Neural progenitor cell (in vitro differentiated cells): ENCODE results near the gene CHEK2. TPM values are rescaled to one million over a fixed set of nuclear protein-coding genes. Genes with fewer than 3 reads are reported as not detected.
"Not testable (repeated sequence)": the region's sequence is repeated elsewhere in the genome, so short reads cannot be mapped to it uniquely, and the experiment has no call there.

Experiments
- DNase-seq: peaks from one replicate; pipeline ENCODE4 v3.0.0-alpha.2; 2016; ENCODE audit warnings: low spot score
- H2AFZ ChIP-seq: fragments of 200-600 bp; sonication (generic); replicated peaks from 2 replicates; pipeline ENCODE4 v1.6.1; 2016; ENCODE audit warnings: antibody characterized with exemption
- H3F3A ChIP-seq: fragments of 200-600 bp; sonication (generic); 2 replicates; pipeline ENCODE4 v1.6.1; 2016; ENCODE audit warnings: antibody characterized with exemption, low read depth
- H3K27ac ChIP-seq: fragments of 200-600 bp; sonication (generic); 2 replicates; pipeline ENCODE4 v1.5.1; 2016; ENCODE audit warnings: mild to moderate bottlenecking
- H3K27me3 ChIP-seq: fragments of 200-600 bp; sonication (generic); 2 replicates; pipeline ENCODE4 v1.6.1; 2016; ENCODE audit warnings: mild to moderate bottlenecking, moderate library complexity
- H3K36me3 ChIP-seq: fragments of 200-600 bp; sonication (generic); 2 replicates; pipeline ENCODE4 v1.5.1; 2016
- H3K4me1 ChIP-seq: fragments of 200-600 bp; sonication (generic); 2 replicates; pipeline ENCODE4 v1.6.1; 2016; ENCODE audit warnings: mixed run types
- H3K4me2 ChIP-seq: fragments of 200-600 bp; sonication (generic); 2 replicates; pipeline ENCODE4 v1.6.1; 2016
- H3K4me3 ChIP-seq: fragments of 200-600 bp; sonication (generic); 2 replicates; pipeline ENCODE4 v1.5.1; 2016
- H3K79me2 ChIP-seq: fragments of 200-600 bp; sonication (generic); 2 replicates; pipeline ENCODE4 v1.6.1; 2016; ENCODE audit warnings: low read depth
- H3K9ac ChIP-seq: fragments of 200-600 bp; sonication (generic); 2 replicates; pipeline ENCODE4 v1.6.1; 2016
- H3K9me3 ChIP-seq: fragments of 200-600 bp; sonication (generic); 2 replicates; pipeline ENCODE4 v1.5.1; 2016; ENCODE audit warnings: low read depth
- H4K20me1 ChIP-seq: fragments of 200-600 bp; sonication (generic); 2 replicates; pipeline ENCODE4 v1.6.1; 2016; ENCODE audit warnings: low read depth
- H3K27ac Mint-ChIP-seq: 3 replicates; pipeline ENCODE4 v1.8.0; 2021; ENCODE audit warnings: mixed read lengths
- H3K27me3 Mint-ChIP-seq: 2 replicates; pipeline ENCODE4 v1.8.0; 2022; ENCODE audit warnings: low read depth, mild to moderate bottlenecking, inconsistent platforms, moderate library complexity, mixed read lengths; ENCODE audit not compliant: insufficient read depth
- H3K36me3 Mint-ChIP-seq: 3 replicates; pipeline ENCODE4 v1.8.0; 2021; ENCODE audit warnings: mixed read lengths
- H3K4me1 Mint-ChIP-seq: 3 replicates; pipeline ENCODE4 v1.8.0; 2021; ENCODE audit warnings: mixed read lengths
- H3K4me3 Mint-ChIP-seq: 3 replicates; pipeline ENCODE4 v1.8.0; 2021; ENCODE audit warnings: mild to moderate bottlenecking, moderate library complexity, mixed read lengths
- H3K9me3 Mint-ChIP-seq: 3 replicates; pipeline ENCODE4 v1.8.0; 2020; ENCODE audit warnings: mixed read lengths
- EZH2 ChIP-seq: fragments of 200-600 bp; sonication (generic); IDR thresholded peaks from 2 replicates; pipeline ENCODE4 v1.6.1; 2017; ENCODE audit warnings: antibody characterized with exemption, mild to moderate bottlenecking, moderate library complexity
- EZH2phosphoT487 ChIP-seq: fragments of 200-600 bp; sonication (generic); IDR thresholded peaks from 2 replicates; pipeline ENCODE4 v1.6.1; 2017; ENCODE audit warnings: antibody characterized with exemption
- total RNA-seq: library from RNA; depleted of rRNA; stranded (reverse); fragments of >200 nt; gene quantifications from 2 replicates; pipeline ENCODE4 v1.2.3, GENCODE V29; 2015; ENCODE audit warnings: low replicate concordance
- TF ChIP-seq, protein P1 (sequence below): fragments of 200-600 bp; sonication (generic); IDR thresholded peaks from 2 replicates; pipeline ENCODE4 v1.5.1; 2017; ENCODE audit warnings: antibody characterized with exemption, mild to moderate bottlenecking

The CHEK2 gene
- total RNA-seq, 1 donor from 2014 or later: 94.4 TPM

DNA sequence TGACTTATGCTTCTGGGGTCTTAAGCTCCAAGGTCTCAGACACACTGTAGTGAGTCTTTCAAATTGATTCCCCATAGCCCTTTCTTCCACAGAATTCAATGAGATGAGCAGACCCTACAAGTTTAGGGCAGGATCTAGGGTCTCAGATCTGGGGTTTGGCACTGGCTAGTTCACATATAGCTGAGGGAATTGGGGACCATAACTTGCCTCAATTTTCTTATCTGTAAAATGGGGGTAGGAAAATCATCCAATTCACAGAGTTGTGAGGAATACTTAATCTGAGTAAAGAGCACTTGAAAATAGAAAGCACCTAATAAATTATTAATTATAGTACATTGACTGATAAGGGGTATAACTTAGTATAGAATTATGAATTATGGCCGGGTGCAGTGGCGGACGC lies 25.0 kb upstream of the CHEK2 start:
- no peaks in the 10 kb centered on the region for H3K4me1 Mint-ChIP-seq
- Histone ChIP-seq H3K9ac (no peak overlapping the region), H3K9me3 (no peaks in the 10 kb centered on the region), H2AFZ (no peak overlapping the region), H3K4me1 (no peaks in the 10 kb centered on the region), H3K4me2 (no peak overlapping the region), H3K79me2 (no peaks in the 10 kb centered on the region), H3K36me3 (no peaks in the 10 kb centered on the region), H3K27me3 (no peaks in the 10 kb centered on the region), H4K20me1 (no peaks in the 10 kb centered on the region), H3F3A (peaks cover 3% of the 10 kb centered on the region), H3K27ac (no peak overlapping the region), H3K4me3 (no peak overlapping the region)
- no peaks in the 10 kb centered on the region for H3K36me3 Mint-ChIP-seq
- no peak overlapping the region for H3K4me3 Mint-ChIP-seq
- peaks cover 2% of the 10 kb centered on the region for H3K9me3 Mint-ChIP-seq
- H3K27ac Mint-ChIP-seq: no peak overlapping the region
- DNase-seq: no peak
- H3K27me3 Mint-ChIP-seq: peaks cover 2% of the 10 kb centered on the region
- TF ChIP-seq, protein P1, sequence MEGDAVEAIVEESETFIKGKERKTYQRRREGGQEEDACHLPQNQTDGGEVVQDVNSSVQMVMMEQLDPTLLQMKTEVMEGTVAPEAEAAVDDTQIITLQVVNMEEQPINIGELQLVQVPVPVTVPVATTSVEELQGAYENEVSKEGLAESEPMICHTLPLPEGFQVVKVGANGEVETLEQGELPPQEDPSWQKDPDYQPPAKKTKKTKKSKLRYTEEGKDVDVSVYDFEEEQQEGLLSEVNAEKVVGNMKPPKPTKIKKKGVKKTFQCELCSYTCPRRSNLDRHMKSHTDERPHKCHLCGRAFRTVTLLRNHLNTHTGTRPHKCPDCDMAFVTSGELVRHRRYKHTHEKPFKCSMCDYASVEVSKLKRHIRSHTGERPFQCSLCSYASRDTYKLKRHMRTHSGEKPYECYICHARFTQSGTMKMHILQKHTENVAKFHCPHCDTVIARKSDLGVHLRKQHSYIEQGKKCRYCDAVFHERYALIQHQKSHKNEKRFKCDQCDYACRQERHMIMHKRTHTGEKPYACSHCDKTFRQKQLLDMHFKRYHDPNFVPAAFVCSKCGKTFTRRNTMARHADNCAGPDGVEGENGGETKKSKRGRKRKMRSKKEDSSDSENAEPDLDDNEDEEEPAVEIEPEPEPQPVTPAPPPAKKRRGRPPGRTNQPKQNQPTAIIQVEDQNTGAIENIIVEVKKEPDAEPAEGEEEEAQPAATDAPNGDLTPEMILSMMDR: no peak
- TF ChIP-seq EZH2: no peak
- TF ChIP-seq EZH2phosphoT487: no peak

GRCh38 chr22:28762000-28762399 lies 20.4 kb upstream of the CHEK2 start:
- H3K27me3 Mint-ChIP-seq, H3K9me3 ChIP-seq, H3K36me3 ChIP-seq, H4K20me1 ChIP-seq, H3K4me3 ChIP-seq, H3K79me2 ChIP-seq, H3K27ac ChIP-seq, H3K36me3 Mint-ChIP-seq, H3K9me3 Mint-ChIP-seq, DNase-seq, H3K4me3 Mint-ChIP-seq, H3K4me2 ChIP-seq, H3K9ac ChIP-seq, H3K27me3 ChIP-seq, H2AFZ ChIP-seq: not testable (repeated sequence)
- H3K27ac Mint-ChIP-seq: peak overlapping the region; percentile 46
- Histone ChIP-seq H3K4me1 (peaks cover 14% of the 10 kb centered on the region), H3F3A (peaks cover 31% of the 10 kb centered on the region)
- peaks cover 15% of the 10 kb centered on the region for H3K4me1 Mint-ChIP-seq

DNA sequence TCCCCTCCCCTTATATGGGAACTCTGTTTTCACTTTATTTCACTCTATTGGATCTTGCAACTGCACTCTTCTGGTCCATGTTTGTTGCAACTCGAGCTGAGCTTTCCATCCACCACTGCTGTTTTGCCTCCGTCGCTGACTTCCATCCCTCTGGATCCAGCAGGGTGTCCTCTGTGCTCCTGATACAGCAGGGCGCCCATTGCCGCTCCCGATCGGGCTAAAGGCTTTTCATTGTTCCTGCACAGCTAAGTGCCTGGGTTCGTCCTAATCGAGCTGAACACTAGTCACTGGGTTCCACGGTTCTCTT lies 19.8 kb upstream of the CHEK2 start:
- Histone ChIP-seq H3K4me1 (peaks cover 14% of the 10 kb centered on the region), H3K79me2 (no peaks in the 10 kb centered on the region), H3K9me3 (no peaks in the 10 kb centered on the region), H3K27me3 (no peaks in the 10 kb centered on the region), H3K27ac (no peak overlapping the region), H4K20me1 (no peaks in the 10 kb centered on the region), H3K9ac (no peak overlapping the region), H3K4me2 (no peak overlapping the region), H3F3A (peaks cover 36% of the 10 kb centered on the region), H2AFZ (no peak overlapping the region), H3K4me3 (no peak overlapping the region), H3K36me3 (no peaks in the 10 kb centered on the region)
- Mint-ChIP-seq H3K4me1 (peaks cover 15% of the 10 kb centered on the region), H3K9me3 (peaks cover 4% of the 10 kb centered on the region), H3K27ac (peak overlapping the region; percentile 91), H3K4me3 (no peak overlapping the region), H3K27me3 (peaks cover 2% of the 10 kb centered on the region), H3K36me3 (peaks cover 7% of the 10 kb centered on the region)
- no peak for TF ChIP-seq EZH2phosphoT487
- TF ChIP-seq, protein P1: no peak
- no peak for TF ChIP-seq EZH2
- DNase-seq: no peak

DNA sequence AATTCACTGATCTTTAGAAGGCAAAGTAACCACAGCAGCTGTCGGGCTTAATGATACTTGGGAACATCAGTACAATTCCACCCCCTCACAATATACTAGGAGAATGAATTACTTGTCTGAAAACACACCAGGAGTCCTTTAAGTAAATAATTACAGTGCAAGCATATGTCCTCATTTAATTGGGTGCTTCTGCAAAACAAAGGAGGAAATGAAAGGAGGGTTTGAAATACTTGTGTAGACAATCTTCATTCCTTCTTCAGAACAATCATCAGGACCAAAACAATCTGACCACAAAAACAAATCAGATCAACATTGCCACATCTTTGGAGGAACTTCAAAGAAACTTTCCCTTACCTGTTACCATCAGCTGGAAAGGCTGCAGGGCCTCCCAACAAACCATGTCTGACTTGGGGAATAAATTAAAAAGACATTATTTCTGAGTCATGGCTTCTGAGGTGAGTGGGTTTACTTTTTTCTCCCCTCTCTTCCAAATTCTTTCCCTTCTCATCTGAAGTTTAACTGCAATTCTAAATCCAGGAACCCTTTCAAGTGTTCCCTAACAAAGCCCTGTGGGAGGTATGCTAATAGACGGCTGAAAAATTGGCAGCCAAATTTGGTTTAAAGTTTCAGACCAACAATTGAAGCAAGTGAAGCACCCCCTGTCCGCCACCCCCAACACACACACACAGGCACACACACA lies 18.4 kb upstream of the CHEK2 start:
- no peak overlapping the region for H3K4me3 Mint-ChIP-seq
- TF ChIP-seq, protein P1: no peak
- TF ChIP-seq EZH2phosphoT487 (no peak), EZH2 (no peak)
- peak overlapping the region; percentile 9 for H3K4me3 ChIP-seq
- H3K27ac Mint-ChIP-seq: peak overlapping the region; percentile 33
- peak; percentile 28 for DNase-seq
- peaks cover 15% of the 10 kb centered on the region for H3K4me1 Mint-ChIP-seq
- H3K4me1 ChIP-seq: peaks cover 14% of the 10 kb centered on the region
- H3K9me3 Mint-ChIP-seq: peaks cover 4% of the 10 kb centered on the region
- peaks cover 7% of the 10 kb centered on the region for H3K36me3 Mint-ChIP-seq
- H3K9me3 ChIP-seq: no peaks in the 10 kb centered on the region
- peak overlapping the region; percentile 72 for H2AFZ ChIP-seq
- no peak overlapping the region for H3K9ac ChIP-seq
- H3K27me3 ChIP-seq: no peaks in the 10 kb centered on the region
- peaks cover 4% of the 10 kb centered on the region for H3K27me3 Mint-ChIP-seq
- H3K79me2 ChIP-seq: no peaks in the 10 kb centered on the region
- H3F3A ChIP-seq: peaks cover 36% of the 10 kb centered on the region
- peak overlapping the region; percentile 69 for H3K4me2 ChIP-seq
- H3K36me3 ChIP-seq: no peaks in the 10 kb centered on the region
- H3K27ac ChIP-seq: peak overlapping the region; percentile 82
- H4K20me1 ChIP-seq: no peaks in the 10 kb centered on the region

GRCh38 chr22:28754512-28754911 lies 12.9 kb upstream of the CHEK2 start:
- not testable (repeated sequence) for H3K79me2 ChIP-seq, H3K4me1 ChIP-seq, H4K20me1 ChIP-seq, H3K4me2 ChIP-seq, H3K27me3 ChIP-seq, H3K4me3 ChIP-seq, H3K4me3 Mint-ChIP-seq, H3K4me1 Mint-ChIP-seq, H3K27me3 Mint-ChIP-seq, DNase-seq, H2AFZ ChIP-seq, H3K27ac ChIP-seq, H3K9ac ChIP-seq, H3K27ac Mint-ChIP-seq, H3K9me3 ChIP-seq, H3K9me3 Mint-ChIP-seq, H3K36me3 ChIP-seq
- H3K36me3 Mint-ChIP-seq: peaks cover 15% of the 10 kb centered on the region
- H3F3A ChIP-seq: peaks cover 11% of the 10 kb centered on the region
